ENCODE data around the gene COL2A1.
A peak's percentile ranks its signal among the peaks of the same experiment; 100 is the strongest.
"Not testable (repeated sequence)": the region's sequence is repeated elsewhere in the genome, so short reads cannot be mapped to it uniquely, and the experiment has no call there.

The COL2A1 gene

GRCh38 chr12:47970843-47971242 lies 33.4 kb downstream of the COL2A1 start:
- TF ChIP-seq JUND (IDR thresholded peaks at IDR 0.05; ENCODE audit: low read depth) = no peak
- no peak for DNase-seq (ENCODE audit: low read depth in 1 of 2, low spot score in 1 of 2)
- in situ Hi-C loops (cut with HindIII; ENCODE audit: low pct_unique_long_range_greater_than_20kb, low sequenced_read_pairs) = no loop called here

DNA sequence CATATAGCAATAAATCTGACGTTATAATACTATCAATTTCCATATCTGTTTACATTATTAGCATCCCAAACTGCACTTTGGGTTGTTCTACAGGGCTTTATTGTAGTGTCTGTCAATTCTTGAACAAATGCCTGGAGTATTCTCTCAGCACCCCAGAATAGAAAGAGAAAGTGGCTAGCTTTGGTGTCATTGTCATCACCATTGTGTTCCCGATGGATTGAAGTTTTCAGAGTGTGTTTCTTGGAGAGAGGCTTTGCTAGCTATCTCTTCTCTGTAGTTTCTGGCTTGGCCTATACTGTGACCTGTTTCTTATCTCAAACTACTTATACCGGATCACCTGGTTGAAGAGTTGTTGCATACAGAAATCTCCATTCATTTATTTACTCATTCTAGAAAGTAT lies 34.4 kb downstream of the COL2A1 start:
- no peak for DNase-seq (ENCODE audit: low read depth in 1 of 2, low spot score in 1 of 2)
- in situ Hi-C loops (cut with HindIII; ENCODE audit: low pct_unique_long_range_greater_than_20kb, low sequenced_read_pairs) = no loop called here
- no peak for TF ChIP-seq JUND (IDR thresholded peaks at IDR 0.05; ENCODE audit: low read depth)

DNA sequence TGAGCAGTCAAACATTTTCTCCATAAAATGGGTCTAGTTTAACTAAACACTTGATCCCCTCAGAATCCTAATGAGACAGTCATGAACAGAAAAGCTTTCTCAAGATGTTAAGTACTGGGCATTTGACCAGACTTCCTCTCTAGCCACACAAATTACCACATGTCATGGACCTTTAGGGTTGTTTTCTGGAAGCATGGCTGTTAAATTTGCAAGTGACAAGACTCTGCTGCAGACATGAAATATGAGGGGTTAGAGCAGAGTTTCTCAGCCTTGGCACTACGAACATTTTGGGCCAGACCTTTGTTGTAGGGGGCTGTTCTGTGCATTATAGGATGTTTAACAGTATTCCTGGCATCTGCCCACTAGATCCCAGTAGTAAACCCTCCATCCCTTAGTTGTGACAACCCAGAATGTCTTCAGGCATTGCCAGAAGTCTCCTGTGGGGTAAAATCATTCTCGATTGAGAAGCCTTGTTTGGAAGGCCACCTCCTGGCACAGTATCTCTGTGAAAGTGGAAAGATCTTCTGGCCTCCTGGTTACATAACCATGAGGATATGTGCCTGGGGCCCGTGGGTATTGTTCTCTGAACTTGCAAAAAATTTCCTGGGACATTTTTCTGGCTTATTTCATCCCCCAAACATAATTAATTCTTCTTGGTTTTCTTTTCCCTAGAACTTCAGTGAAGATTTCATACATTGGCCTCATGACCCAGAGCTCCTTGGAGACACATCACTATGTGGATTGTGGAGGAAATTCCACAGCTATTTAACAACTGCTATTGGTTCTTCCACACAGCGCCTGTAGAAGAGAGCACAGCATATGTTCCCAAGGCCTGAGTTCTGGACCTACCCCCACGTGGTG lies 36.6 kb downstream of the COL2A1 start:
- DNase-seq (ENCODE audit: low read depth in 1 of 2, low spot score in 1 of 2) = no peak
- no peak for TF ChIP-seq JUND (IDR thresholded peaks at IDR 0.05; ENCODE audit: low read depth)
- in situ Hi-C loops (cut with HindIII; ENCODE audit: low pct_unique_long_range_greater_than_20kb, low sequenced_read_pairs) = no loop called here

GRCh38 chr12:47965581-47965980 lies 38.7 kb downstream of the COL2A1 start:
- no peak for TF ChIP-seq JUND (IDR thresholded peaks at IDR 0.05; ENCODE audit: low read depth)
- no peak for DNase-seq (ENCODE audit: low read depth in 1 of 2, low spot score in 1 of 2)
- in situ Hi-C loops (cut with HindIII; ENCODE audit: low pct_unique_long_range_greater_than_20kb, low sequenced_read_pairs) = no loop called here

DNA sequence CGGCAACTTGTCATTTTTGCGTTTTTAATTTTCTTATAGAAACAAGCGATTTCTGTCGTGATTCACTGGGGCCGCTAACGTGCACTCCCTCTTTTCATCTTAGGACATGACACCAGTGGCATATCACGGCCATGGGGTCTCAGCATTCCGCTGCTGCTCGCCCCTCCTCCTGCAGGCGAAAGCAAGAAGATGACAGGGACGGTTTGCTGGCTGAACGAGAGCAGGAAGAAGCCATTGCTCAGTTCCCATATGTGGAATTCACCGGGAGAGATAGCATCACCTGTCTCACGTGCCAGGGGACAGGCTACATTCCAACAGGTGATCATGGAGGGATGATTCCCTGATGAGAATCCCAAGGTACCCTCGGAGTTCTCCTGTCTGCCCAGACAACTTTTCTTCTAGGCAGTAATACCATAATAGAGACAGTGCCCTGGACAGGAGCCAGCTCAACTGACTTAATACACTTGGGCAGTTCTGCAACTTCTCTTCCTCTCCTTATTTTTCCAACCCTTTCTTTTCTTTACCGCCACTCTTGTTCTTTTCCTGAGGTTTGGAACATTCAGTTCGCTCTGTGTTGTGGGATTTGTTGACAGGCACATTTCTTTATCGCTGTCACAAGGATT lies 40.1 kb downstream of the COL2A1 start:
- peak in 1 of 2 experiments; percentile 74 for DNase-seq (ENCODE audit: low read depth in 1 of 2, low spot score in 1 of 2)
- in situ Hi-C loops (cut with HindIII; ENCODE audit: low pct_unique_long_range_greater_than_20kb, low sequenced_read_pairs) = no loop called here
- no peak for TF ChIP-seq JUND (IDR thresholded peaks at IDR 0.05; ENCODE audit: low read depth)

- in situ Hi-C loops (cut with HindIII; ENCODE audit: low pct_unique_long_range_greater_than_20kb, low sequenced_read_pairs) = no loop called here
- peak; percentile 95 to 98 for DNase-seq (ENCODE audit: low read depth in 1 of 2, low spot score in 1 of 2)
- no peak for TF ChIP-seq JUND (IDR thresholded peaks at IDR 0.05; ENCODE audit: low read depth)
Measured at GRCh38 chr12:47963340-47964040, 40.8 kb downstream of the COL2A1 start, which contains the start of gene TMEM106C. Gene TMEM106C (plus strand): TSS chr12:47963596. CDS start chr12:47964237, 641 bp downstream.

- in situ Hi-C loops (cut with HindIII; ENCODE audit: low pct_unique_long_range_greater_than_20kb, low sequenced_read_pairs) = no loop called here
- DNase-seq (ENCODE audit: low read depth in 1 of 2, low spot score in 1 of 2) = no peak
- TF ChIP-seq JUND (IDR thresholded peaks at IDR 0.05; ENCODE audit: low read depth) = no peak
Measured at GRCh38 chr12:47962198-47962597, 42.1 kb downstream of the COL2A1 start.

GRCh38 chr12:47957671-47958070 lies 46.6 kb downstream of the COL2A1 start:
- DNase-seq (ENCODE audit: low read depth in 1 of 2, low spot score in 1 of 2); in situ Hi-C loops (cut with HindIII; ENCODE audit: low pct_unique_long_range_greater_than_20kb, low sequenced_read_pairs): not testable (repeated sequence)

DNA sequence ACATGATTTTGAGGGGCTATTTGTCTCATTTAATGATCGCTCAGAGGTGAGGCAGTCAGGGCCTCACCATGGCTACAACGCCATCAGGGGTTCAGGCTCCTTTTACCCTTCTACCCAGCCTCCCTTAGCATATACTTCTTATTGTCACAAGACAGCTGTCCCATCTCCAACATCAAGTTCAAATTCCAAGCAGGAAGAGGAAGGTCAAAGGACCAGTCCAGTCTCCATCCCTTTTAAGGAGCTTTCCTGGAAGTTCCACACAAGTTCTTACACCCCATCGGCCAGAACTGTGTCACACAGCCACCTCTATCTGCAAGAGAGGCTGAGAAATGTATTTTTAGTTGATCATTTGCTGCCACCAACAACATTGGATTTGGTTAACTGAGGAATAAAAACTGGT lies 49.2 kb downstream of the COL2A1 start:
- in situ Hi-C loops (cut with HindIII; ENCODE audit: low pct_unique_long_range_greater_than_20kb, low sequenced_read_pairs) = no loop called here
- DNase-seq (ENCODE audit: low read depth in 1 of 2, low spot score in 1 of 2) = no peak

GRCh38 chr12:47954467-47955045 lies 49.7 kb downstream of the COL2A1 start:
- in situ Hi-C loops (cut with HindIII; ENCODE audit: low pct_unique_long_range_greater_than_20kb, low sequenced_read_pairs) = no loop called here
- TF ChIP-seq JUND (IDR thresholded peaks at IDR 0.05; ENCODE audit: low read depth) = no peak
- DNase-seq (ENCODE audit: low read depth in 1 of 2, low spot score in 1 of 2) = no peak

More for the DNA sequence above, 49.2 kb downstream of the COL2A1 start:
- no peak for TF ChIP-seq JUND (IDR thresholded peaks at IDR 0.05; ENCODE audit: low read depth)

GRCh38 chr12:47954058-47954457 lies 50.2 kb downstream of the COL2A1 start:
- no peak for TF ChIP-seq JUND (IDR thresholded peaks at IDR 0.05; ENCODE audit: low read depth)
- in situ Hi-C loops (cut with HindIII; ENCODE audit: low pct_unique_long_range_greater_than_20kb, low sequenced_read_pairs) = no loop called here
- DNase-seq (ENCODE audit: low read depth in 1 of 2, low spot score in 1 of 2) = no peak

DNA sequence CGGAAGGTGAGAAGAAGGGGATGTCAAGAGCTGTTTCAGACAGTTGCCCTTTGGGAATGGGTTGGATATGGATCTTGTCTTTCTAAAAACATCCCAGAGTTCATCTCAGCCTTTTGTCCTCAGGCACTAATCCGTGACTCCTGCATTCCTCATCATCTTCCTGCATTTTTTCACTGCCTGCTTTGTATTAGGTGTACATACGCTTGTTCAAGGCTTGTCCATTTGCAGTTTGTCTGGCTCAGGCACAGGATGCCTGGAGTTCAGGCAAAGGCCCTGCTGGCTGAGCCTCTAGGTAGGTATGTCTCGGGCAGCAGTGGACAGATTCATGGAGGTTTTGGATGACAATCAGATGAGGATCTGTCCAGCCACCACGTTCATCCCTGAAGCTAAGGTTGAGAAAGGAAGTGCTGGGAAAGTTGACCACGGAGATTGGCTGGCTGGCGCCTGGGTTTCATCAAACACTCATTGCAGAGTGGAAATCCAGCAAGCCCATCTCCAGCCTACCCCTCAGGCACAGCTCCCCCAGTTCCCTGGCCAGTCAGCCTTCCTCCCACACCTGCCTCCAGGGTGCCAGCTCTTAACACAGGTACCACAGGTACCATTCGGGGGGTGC lies 53.3 kb downstream of the COL2A1 start:
- peak in 1 of 2 experiments; percentile 82 for DNase-seq (ENCODE audit: low read depth in 1 of 2, low spot score in 1 of 2)
- in situ Hi-C loops (cut with HindIII; ENCODE audit: low pct_unique_long_range_greater_than_20kb, low sequenced_read_pairs) = no loop called here
- TF ChIP-seq JUND (IDR thresholded peaks at IDR 0.05; ENCODE audit: low read depth) = no peak

All from T47D (cell line).